GM18858 (cell line): Measurements from ENCODE around the gene SLC9A3.
A peak's percentile ranks its signal among the peaks of the same experiment; 100 is the strongest.
"Not testable (repeated sequence)": the region's sequence is repeated elsewhere in the genome, so short reads cannot be mapped to it uniquely, and the experiment has no call there.

Source experiments
- ATAC-seq: cut with Tn5 transposase; IDR thresholded peaks from one replicate; pipeline ENCODE4 v1.9.1; 2021; ENCODE audit not compliant: unreplicated experiment

Gene SLC9A3

DNA sequence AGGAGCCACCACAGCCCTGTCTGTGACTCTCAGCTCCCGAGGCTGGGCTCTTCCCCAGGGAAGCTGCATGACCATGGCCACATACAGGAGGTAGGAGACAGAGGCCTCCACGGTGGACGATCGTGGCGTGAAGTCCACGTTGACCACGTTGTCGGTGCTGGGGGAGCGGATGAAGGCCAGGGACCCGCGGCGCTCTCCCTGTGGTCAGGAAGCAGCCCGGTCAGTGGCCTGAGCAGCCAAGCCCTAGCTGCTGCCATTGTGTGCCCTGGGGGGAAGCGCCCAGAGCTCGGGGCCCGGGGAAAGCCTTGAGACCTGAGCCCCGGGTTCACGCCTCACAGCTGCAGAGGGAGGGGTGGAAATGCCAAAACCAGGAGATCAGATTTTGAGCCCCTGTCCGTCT, 47.0 kb downstream of the SLC9A3 start:
- no peak for ATAC-seq

DNA sequence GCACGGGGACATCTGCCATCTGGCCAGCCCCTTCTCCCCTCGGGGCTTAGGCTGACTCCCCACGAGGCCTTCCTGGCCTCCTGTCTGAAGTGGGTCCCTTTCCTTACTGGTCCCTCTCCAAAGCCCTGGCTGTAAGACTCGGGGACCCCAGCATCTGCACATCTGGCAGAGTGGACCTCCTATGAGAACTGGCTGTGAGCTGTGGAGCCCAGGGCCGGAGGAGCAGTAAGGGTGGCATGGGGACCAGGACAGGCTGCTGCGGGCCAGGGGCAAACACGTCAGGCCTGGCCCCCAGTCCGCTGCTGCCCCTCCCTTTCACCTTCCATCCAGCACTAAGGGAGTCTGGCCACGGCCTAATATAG, 47.5 kb downstream of the SLC9A3 start:
- ATAC-seq = no peak

DNA sequence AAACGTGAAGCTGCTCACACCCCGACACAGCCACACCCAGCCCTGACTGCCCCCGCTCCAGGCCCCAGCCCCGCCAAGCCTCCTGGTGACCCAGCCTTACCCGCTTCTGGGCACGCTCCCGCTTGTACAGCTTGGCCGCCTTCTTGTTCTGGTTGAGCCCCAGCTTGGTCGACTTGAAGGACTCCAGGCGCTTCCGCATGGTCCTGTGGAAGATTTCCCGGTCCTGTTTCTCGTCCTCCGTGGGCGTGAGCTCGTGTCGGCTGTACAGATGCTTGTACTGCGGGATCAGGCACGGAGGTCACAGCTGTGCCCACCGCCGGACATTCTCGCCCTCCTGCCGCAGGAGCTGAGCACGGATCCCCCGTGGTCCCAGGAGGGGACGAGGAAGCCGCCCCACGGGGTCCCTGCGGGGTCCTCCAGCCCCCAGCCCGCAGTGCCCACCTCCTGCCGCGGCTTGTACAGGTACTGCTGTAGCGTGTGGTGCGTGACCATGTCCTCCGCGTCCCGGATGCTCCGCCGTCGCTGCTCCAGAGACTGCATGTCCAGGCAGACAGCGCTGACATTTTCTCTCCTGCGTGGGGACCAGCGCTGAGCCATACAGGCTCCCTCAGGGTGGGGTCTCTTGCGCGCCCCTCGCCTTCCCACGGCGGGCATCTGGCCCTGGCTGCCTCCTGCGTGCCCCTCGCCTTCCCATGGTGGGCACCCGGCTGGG, 48.0 kb downstream of the SLC9A3 start:
- no peak for ATAC-seq

DNA sequence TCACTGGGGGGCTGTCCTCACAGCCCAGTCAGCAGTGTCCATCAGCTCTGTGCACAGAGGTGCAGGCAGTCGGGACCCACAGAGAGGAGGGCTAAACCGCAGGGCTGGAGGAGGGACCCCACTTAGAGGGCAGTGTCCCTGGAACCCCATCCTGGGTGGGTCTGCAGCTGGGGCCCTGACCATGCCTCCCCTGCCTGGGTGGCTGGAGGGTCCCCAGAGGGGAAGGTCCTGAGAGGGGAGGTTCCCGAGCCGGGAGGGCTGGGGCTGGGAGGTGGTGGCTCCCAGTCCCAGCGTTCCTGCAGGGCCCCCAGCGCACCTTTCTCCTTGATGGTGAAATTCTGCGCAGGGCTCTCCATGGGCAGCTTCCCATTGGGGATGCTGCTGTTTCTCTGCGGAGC, 48.5 kb downstream of the SLC9A3 start:
- ATAC-seq = no peak

DNA sequence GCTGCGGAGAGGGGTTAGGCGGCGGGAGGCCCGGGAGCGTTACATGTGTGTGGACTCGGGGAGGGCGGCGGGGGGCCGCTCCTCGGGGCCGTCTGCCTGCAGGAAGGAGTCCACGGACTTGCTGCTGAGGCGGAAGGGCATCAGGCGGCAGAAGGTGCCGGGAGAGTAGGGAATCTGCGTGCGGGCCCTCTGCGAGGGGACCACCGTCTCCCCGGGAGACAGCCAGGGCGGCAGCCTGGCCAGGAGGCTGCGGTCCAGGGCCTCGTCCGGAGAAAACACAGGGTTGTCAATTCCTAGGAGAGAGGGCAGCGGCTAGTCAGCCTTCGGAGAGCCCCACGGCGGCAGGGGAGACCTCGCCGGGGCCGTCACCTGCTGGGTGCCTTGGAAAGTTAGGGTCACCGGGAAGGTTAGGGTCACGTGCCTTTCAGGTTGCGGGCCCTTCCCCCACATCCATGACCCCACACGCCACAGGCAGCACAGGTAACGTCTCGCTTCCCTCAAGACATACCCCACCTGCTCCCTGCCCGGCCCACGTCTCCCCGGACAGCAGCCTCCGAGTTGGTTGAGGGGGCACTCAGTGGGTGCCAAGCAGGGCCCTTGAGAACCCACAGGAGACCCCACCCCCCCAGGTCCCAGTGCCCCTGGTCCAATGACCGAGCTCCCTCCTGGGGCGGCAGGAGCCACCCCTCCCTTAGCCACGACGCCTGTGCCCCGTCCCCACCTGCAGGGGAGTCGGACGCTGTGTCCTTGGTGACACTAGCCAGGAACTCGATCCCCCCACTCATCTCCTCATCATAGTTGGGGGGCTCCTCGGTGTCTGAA, 49.2 kb downstream of the SLC9A3 start:
- no peak for ATAC-seq

DNA sequence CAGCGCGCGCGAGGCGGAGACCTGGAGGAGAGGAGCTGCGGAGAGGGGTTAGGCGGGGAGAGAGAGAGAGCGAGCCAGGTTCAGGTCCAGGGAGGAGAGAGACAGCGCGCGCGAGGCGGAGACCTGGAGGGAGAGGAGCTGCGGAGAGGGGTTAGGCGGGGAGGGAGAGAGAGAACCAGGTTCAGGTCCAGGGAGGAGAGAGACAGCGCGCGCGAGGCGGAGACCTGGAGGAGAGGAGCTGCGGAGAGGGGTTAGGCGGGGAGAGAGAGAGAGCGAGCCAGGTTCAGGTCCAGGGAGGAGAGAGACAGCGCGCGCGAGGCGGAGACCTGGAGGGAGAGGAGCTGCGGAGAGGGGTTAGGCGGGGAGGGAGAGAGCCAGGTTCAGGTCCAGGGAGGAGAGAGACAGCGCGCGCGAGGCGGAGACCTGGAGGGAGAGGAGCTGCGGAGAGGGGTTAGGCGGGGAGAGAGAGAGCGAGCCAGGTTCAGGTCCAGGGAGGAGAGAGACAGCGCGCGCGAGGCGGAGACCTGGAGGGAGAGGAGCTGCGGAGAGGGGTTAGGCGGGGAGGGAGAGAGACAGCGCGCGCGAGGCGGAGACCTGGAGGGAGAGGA, 49.9 kb downstream of the SLC9A3 start:
- ATAC-seq = not testable (repeated sequence)

DNA sequence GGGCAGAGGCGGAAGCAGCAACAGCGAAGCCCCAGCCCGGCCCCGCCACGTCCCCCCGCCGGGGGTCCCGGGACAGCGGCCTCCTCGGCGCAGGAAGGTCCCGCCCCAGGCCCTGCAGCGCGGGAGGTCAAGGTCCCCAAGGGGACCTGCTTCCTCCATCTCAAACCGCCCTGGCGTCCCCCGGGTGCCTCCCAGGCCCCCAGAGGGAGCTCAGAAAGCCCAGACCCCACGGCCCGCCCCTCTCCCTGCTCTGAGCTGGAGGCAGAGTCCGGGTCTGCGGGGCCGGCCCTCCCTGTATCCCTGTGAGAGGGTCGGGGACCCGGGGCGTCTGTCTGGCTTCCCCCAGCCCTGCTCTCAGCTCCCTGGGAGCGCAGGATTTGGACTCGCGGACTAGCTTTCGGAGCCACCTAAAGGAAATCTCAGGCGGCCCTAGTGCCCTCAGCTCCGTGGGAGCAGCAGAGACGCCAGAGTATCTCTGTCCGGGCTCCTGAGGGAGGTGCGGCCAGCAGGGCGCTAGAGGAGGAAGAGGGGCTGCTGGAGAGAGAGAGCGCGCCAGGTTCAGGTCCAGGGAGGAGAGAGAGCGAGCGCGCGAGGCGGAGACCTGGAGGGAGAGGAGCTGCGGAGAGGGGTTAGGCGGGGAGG, 50.6 kb downstream of the SLC9A3 start:
- peak; percentile 20 for ATAC-seq

DNA sequence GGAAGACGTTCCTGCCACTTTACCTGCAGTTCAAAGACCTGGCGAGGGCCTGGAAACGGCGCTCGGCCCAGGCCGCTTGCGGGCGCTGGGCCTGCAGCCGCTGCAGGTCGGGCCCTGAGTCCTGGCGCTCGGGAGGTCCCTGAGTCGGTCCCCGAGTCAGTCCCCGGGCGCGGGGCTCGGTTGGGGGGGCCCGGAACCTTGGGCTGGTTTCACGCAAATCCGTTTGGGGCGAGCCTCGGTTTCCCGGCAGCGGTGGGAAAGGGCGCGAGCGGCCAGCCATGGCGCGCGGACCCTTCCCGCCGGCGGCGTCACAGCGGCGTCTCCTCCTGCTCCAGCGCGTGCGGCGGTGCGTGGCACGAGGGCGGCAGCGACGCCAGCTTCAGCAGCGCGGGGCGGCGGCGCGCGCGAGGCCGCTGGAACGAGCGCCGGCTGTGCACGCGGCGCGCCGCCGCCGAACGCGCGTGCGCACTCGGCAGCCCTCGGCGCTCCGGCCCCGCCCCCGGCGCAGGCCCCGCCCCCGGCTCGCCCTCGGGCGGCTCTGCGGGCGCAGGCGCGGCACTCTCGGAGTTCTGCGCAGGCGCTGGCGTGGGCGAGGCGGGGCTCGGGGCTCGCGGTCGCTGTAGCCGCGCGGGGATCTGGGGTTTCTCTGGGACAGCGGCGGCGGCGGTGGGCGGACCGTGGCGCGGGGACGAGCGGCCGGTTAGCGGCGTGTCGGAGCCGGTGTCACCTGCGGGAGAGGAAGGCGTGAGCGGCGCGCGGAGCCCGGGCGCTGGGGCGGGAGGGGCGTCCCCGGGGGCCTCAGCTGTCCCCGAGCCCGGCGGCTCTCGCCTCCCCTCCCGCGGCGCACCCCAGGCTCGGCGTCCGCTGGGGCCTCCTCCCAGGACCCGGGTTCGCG, 51.3 kb downstream of the SLC9A3 start:
- ATAC-seq = peak; percentile 49

DNA sequence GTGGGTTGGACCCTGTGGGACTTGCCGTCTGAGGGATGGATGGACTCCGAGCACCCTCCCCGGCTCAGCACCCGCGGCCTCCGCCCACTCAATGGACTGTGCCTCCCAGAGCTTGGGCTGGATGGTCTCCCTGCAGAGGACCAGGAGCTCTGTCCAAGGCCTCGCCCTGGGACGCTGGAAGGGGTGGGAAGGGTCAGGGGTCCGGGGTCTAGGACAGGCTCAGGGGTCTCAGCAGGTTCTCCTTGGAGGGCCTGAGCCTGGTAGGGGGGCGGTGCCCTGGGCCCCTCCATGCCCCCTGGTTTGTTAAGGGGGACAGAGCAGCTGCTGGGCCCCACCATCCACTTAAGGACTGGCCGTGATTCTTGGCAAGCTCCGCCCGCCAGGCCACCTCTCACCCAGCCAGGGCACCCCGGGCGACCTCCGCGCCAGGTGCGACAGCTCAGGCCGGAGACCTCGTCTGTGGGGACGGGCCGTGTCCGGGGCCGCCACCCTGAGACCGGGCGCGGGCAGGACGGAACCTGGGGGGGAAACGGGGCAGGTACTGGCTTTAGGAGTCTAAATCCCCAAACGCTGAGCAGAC, 52.1 kb downstream of the SLC9A3 start:
- ATAC-seq = no peak

DNA sequence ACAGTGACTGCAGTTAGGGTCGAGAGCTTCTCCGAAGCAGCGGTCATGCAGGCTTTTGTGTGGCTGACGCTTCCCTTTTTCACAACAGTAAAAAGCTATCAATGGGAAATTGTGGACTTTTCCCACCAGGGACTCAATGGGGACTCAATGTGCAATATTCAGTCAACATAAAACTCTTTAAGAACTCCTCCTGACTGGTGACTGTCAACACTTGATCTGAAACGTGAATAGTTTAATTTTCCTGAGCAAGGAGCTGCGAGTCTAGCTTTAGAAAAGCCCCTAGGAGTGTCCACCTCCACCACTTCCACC, 52.5 kb downstream of the SLC9A3 start:
- ATAC-seq = no peak

DNA sequence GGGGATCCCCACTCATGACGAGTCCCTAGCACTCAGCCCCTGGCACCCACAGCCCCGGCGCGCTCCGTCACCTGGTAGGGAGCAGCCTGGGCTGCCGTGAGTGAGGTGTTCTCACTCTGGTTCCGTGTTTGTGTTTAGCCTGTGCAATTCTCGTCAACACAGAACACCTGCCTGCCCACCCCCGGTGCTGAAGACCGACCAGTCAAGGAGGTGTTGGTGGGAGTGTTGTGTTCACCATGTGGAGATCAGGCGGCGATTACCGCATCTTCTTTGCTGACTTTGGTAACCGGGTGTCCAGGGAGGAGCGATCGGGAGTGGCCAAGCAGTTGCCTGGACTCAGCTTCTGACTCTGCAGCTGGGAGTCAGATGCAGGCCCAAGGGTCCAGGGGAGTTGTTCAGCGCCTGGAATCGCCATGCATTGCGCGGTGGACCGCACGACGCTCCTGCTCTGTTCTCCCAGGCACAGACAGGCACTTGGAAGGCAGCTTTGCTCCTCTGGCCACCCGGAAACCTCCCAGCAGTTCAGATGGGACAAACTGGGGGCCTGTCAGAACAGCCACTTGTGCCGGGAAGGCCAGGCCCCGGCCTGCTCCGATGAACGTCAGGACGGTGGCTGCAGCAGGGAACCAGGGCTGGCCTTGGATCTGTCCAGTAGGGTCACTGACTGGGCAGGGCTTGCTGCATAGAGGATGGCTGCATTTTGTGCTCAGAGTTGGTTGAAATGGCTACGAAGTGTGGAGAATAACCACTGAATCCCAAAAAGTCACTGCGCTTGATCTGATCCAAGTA, 53.1 kb downstream of the SLC9A3 start:
- ATAC-seq = no peak

DNA sequence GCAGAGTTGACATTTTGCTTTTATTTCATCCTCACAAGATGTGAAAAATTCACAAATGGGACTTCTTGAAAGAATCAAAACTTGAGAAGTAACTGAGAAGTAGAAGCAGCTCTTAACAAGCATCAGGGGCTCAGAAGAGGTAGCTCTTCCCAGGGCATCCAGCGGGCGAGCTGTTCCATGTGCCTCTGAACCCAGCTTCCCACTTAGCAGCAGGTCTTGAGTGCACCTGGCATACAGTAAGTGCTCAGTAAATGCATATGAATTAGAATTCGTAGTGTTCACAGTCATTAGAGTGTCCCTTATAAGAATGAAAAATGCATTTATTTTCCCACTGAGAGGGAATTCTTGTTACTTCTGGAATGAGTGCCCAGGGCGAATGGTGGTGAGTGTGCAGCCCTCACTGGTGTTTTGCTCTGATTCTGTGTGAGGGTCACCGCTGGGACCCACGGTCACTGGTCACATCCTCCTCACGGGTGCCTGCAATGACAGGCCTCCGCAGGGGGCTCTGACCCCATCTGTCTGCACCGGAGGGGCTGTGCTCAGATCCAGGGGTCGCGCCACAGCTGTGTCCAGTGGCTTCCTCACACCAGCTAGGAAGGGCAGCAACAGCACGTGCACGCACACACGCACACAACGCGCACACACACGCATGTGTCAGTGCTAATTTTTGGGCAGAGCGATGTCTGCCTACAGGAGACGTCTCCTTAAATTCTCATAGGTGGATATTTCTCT, 54.3 kb downstream of the SLC9A3 start:
- no peak for ATAC-seq

DNA sequence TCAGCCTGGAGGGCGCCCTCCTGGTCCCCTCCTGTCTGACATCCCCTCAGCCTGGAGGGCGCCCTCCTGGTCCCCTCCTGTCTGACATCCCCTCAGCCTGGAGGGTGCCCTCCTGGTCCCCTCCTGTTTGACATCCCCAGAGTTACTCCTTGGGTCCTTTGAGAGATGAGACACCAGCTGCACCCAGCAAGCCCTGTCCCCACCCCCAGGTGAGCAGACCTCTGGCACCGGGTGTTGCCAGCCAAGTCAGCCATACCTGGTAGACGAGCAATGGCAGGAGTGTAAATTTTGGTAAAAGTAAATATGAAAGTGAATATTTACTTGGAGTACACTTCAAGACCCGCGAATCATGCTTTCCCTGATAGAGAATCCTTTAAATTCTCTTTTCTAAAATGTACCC, 55.8 kb downstream of the SLC9A3 start:
- ATAC-seq = no peak

DNA sequence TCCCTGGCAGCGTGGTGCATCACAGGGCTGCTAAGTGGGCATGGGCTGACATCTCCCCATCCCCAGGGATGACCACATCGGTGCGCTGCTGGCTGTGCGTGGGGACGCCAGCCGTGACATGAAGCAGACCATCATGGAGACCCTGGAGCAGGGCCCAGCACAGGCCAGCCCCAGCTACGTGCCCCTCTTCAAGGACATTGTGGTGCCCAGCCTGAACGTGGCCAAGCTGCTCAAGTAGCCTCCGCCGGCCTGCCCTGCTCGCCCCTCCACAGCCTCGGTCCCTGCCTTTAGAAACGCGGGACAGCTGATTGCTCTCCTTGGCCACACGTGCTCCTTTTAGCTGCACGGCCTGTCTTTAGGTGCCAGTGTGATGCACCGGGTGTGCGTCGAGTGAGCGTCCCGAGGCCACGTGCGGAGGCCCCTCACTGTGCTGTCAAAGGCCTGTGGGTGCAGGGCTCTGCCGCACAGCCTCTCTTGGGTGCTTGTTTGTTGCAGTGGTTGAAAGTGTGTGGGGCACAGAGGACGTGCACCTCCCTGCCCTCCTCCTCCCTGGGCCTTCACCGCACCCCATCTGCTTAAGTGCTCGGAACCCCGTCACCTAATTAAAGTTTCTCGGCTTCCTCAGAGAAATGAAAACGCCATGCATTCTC, 57.5 kb downstream of the SLC9A3 start:
- ATAC-seq = no peak

DNA sequence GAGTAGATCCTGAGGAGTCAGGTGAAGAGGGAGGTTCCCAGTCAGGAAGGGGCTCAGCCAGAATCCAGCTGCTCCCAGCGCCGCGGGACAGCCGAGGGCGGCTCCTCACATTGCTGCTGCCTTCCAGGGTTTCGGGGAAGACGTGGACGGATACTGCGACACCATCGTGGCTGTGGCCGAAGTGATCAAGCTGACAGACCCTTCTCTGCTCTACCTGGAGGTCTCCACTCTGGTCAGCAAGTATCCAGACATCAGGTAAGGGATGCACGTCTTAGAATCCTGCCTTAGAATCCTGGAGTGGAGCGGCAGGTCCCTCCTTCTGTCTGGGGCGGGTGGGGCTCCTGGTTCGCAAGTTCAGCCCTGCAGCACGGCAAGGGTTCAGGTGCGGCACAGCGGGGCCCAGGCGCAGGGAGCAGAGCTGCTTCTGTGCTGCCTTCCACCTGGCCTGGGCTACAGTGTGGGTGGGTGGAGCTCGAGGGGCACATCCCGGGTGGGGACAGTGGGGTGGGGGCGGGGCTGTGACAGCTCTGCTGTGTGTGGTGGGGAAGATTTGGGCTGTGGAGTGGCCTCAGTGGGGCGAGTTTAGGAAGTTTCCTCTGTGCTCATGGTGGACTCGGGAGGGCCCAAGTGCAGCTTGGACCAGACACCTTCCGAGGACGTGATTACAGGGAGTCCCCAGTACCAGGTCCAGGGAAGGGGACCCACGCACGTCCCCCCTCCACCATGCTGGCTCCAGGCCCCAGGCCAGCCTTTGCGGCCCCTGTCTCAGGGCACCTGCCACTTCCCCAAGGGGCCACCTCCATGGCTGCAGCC, 58.5 kb downstream of the SLC9A3 start:
- no peak for ATAC-seq

DNA sequence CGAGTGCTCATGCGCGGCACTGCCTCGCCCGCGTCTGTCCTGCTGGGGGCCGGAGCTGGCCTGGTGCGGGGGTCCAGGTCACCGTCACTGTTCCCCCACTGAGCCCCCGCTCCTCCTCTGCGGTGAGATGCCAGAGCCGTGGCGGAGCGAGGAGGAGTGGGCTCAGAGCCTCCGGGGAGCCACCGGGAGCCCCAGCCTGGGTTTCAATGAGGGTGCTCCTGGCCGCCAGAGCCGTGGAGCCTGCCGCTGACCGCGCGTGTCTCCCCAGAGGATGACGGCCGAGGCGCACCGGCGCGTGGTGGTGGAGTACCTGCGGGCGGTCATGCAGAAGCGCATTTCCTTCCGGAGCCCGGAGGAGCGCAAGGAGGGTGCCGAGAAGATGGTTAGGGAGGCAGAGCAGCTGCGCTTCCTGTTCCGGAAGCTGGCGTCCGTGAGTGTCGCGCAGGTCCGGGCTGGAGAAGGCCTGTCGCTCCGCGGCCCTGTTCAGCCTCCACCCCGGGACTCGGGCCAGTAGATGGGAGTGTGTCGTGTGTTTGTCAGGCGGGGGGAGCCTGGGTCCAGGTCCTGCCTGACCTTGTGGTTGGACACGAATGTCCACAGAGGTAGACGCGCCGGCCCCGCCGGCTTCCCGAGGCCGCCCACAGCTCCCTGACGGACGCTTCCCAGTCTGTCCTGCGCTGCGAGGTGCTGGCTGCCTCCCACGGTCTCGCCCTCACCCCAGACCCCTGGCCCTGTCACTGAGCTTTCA, 59.2 kb downstream of the SLC9A3 start:
- no peak for ATAC-seq

DNA sequence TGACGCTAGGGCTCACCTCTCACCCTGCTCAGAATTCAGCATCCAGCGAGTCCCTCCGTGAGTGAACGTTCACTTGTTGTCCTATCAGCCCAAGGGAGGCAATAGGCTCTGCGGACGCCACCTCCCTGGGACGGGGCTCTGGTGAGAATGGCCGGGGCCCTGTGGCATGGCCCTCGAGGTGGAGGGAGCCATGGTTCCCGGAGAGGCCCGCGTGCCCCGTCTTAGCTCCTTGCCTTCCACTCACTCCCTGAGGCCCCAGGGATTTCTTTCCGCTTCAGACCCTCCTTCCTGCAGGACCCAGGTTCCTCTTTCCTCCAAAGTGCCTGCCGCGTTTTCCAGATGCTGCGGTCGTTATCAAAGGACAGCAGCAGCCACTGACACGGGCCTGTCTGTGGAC, 59.8 kb downstream of the SLC9A3 start:
- no peak for ATAC-seq
